ENCODE data around the gene PLA2G15. TPM values are rescaled to one million over a fixed set of nuclear protein-coding genes. Genes with fewer than 3 reads are reported as not detected.

The PLA2G15 gene, protein sequence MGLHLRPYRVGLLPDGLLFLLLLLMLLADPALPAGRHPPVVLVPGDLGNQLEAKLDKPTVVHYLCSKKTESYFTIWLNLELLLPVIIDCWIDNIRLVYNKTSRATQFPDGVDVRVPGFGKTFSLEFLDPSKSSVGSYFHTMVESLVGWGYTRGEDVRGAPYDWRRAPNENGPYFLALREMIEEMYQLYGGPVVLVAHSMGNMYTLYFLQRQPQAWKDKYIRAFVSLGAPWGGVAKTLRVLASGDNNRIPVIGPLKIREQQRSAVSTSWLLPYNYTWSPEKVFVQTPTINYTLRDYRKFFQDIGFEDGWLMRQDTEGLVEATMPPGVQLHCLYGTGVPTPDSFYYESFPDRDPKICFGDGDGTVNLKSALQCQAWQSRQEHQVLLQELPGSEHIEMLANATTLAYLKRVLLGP
- total RNA-seq (8.4 TPM), polyA plus RNA-seq (13.1 TPM)
- long read RNA-seq, donor 1 = 0 reads
- long read RNA-seq, donor 2 = 0 reads
- long read RNA-seq, donor 3, transcript PLA2G15-201 (6 exons, 2,727 nt) = major isoform, 6 of 6 reads
- long read RNA-seq, donor 3, partial matches to known transcripts = 0 of 6 reads
- long read RNA-seq, donor 3, other reads (novel, unspliced or antisense) = 0 of 6 reads
- long read RNA-seq, donor 4, transcript PLA2G15-201 (6 exons, 2,727 nt) = major isoform, 7 of 8 reads
- long read RNA-seq, donor 4, partial matches to known transcripts = 0 of 8 reads
- long read RNA-seq, donor 4, other reads (novel, unspliced or antisense) = 0 of 8 reads
- long read RNA-seq, donor 5, transcript PLA2G15-201 (6 exons, 2,727 nt) = major isoform, 10 of 10 reads
- long read RNA-seq, donor 5, partial matches to known transcripts = 0 of 10 reads
- long read RNA-seq, donor 5, other reads (novel, unspliced or antisense) = 0 of 10 reads
- long read RNA-seq, donor 6, partial matches to known transcripts = 0 of 5 reads
- long read RNA-seq, donor 6, other reads (novel, unspliced or antisense) = 0 of 5 reads
- long read RNA-seq, donor 7, partial matches to known transcripts = 0 of 5 reads
- long read RNA-seq, donor 7, other reads (novel, unspliced or antisense) = 0 of 5 reads
- long read RNA-seq, donor 8, partial matches to known transcripts = 0 of 2 reads
- long read RNA-seq, donor 8, other reads (novel, unspliced or antisense) = 0 of 2 reads
- long read RNA-seq, donor 9, partial matches to known transcripts = 0 of 3 reads
- long read RNA-seq, donor 9, other reads (novel, unspliced or antisense) = 0 of 3 reads
- long read RNA-seq, donor 10, transcript PLA2G15-201 (6 exons, 2,727 nt) = major isoform, 5 of 5 reads
- long read RNA-seq, donor 10, partial matches to known transcripts = 0 of 5 reads
- long read RNA-seq, donor 10, other reads (novel, unspliced or antisense) = 0 of 5 reads

DNA sequence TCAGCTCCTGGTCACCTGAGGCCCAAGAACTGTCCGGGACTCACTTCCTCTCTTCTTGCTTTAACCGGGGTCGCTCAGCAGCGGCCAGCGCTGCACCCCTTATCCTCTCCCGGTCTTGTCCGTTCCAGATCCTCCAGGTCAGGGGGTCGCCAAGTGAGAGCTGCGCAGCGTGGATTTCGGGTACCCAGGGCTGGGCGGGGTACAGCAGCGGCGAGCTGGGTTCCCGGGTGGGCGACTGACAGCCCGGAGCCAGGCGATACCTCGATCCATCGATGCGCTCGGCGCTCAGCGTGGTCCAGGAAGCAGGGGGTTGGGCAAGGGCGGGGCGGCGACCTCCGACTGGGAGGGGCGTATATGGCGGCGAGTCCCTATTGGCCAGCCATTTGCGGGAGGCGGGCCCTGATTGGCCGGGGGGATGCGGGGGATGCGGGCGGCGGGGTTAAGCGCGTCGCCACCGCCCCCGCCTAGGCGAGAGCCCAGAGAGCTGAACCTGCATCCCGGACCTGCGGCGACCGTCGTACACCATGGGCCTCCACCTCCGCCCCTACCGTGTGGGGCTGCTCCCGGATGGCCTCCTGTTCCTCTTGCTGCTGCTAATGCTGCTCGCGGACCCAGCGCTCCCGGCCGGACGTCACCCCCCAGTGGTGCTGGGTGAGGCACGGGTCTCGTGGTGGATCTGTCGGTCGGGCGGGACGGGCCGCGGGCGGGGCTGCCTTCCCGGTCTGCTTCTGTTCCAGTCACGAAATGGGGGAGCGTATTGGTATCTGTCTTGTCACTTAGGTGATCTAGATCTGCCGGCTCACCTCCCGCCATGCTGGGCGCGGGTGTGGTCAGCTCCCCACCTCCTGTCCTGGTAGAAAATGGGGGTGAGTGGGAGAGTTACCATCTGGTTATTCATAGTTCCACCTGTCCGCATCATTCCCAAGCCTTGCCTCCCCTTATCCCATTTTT lies at the start of gene PLA2G15:
TSS of gene PLA2G15 (plus strand) at position 471 of the 951 bp plus-strand sequence. CDS start at position 525, 54 bp downstream.
- Histone ChIP-seq H3K27ac (ENCODE audit: low read depth in 1 of 2, low read length in 1 of 2) (peak within 1 kb of the TSS in 1 of 2 donors; percentile 36), H3K4me3 (ENCODE audit: low read length in 2 of 2) (peak within 1 kb of the TSS; percentile 75 to 89), H3K36me3 (ENCODE audit: control insufficient read depth in 2 of 2, insufficient read depth in 2 of 2, low read length in 1 of 2) (peaks cover 16 to 17% of the 10 kb centered on the region in 2 donors), H3K27me3 (ENCODE audit: control insufficient read depth in 2 of 2, insufficient read depth in 1 of 2, low read length in 1 of 2) (no peaks in the 10 kb centered on the region), H3K9me3 (ENCODE audit: control insufficient read depth in 2 of 2, insufficient read depth in 1 of 2, low read length in 1 of 2) (peaks cover 0 to 1% of the 10 kb centered on the region in 2 donors), H3K4me1 (ENCODE audit: control insufficient read depth in 2 of 2, insufficient read depth in 2 of 2, low read length in 2 of 2) (peaks cover 30 to 44% of the 10 kb centered on the region in 2 donors)
- 2% methylated on average over 75 of the region's 75 CpGs for WGBS
- DNase-seq (ENCODE audit: low read depth in 6 of 9, low spot score in 9 of 9) = peak; percentile 80 to 97 (median 93)

DNA sequence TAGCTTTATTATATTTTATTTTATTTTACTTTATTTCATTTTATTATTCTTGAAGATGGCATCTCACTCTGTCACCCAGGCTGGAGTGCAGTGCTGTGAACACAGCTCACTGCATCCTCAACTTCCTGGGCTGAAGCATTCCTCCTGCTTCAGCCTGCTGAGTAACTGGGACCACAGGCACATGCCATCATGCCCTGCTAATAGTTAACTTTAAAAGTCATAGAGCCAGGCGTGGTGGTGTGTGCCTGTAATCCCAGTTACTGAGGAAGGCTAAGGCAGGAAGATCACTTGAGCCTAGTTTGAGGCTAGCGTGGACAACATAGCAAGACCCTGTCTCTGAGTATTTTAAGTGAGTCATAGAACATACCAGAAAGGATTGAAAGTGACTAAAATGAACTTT lies 47.9 kb upstream of the PLA2G15 start:
- Histone ChIP-seq H3K27me3 (ENCODE audit: control insufficient read depth in 2 of 2, insufficient read depth in 1 of 2, low read length in 1 of 2) (no peaks in the 10 kb centered on the region), H3K36me3 (ENCODE audit: control insufficient read depth in 2 of 2, insufficient read depth in 2 of 2, low read length in 1 of 2) (peaks cover 7 to 48% of the 10 kb centered on the region in 2 donors), H3K4me1 (ENCODE audit: control insufficient read depth in 2 of 2, insufficient read depth in 2 of 2, low read length in 2 of 2) (peaks cover 29 to 82% of the 10 kb centered on the region in 2 donors), H3K27ac (ENCODE audit: low read depth in 1 of 2, low read length in 1 of 2) (peak overlapping the region in 1 of 2 donors; percentile 52), H3K9me3 (ENCODE audit: control insufficient read depth in 2 of 2, insufficient read depth in 1 of 2, low read length in 1 of 2) (no peaks in the 10 kb centered on the region), H3K4me3 (ENCODE audit: low read length in 2 of 2) (no peak overlapping the region)
- no peak for DNase-seq (ENCODE audit: low read depth in 6 of 9, low spot score in 9 of 9)
- 98% methylated on average over 2 of the region's 2 CpGs for WGBS

DNA sequence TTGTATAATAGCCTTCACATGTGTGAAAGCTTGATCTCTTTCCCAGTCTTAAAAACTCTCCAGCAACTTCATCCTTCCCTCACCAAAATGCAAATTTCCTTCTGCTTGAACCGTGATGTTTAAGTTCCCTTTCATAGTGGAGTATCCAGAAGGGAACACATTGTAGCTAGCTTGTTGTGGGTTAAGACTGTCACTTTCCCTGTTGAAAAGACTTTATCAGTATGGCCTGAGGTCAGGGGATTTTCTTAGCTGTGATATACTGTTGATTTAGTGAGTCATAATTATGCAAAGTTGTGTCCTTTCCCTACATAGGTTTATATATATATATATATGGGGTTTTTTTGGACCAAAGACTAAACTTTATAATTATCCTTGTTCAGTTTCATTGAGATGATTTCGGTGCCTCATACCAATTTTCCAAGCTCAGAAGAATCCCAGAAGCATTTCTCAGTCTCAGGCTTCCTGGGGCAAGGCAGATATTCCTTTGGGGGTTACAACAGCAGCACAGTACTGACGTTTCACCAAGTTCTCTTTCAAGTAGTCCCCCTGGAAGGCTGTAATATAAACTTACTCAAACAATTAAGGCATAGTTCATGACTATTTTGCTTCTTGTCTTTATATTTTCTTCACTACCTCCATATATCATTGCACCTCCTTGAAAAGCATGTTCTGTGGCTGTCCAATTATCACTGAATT lies 44.9 kb upstream of the PLA2G15 start:
- no peak overlapping the region for H3K4me3 ChIP-seq (ENCODE audit: low read length in 2 of 2)
- H3K4me1 ChIP-seq (ENCODE audit: control insufficient read depth in 2 of 2, insufficient read depth in 2 of 2, low read length in 2 of 2) = peaks cover 39 to 79% of the 10 kb centered on the region in 2 donors
- H3K9me3 ChIP-seq (ENCODE audit: control insufficient read depth in 2 of 2, insufficient read depth in 1 of 2, low read length in 1 of 2) = no peaks in the 10 kb centered on the region
- DNase-seq (ENCODE audit: low read depth in 6 of 9, low spot score in 9 of 9) = no peak
- 73% methylated on average over 3 of the region's 3 CpGs for WGBS
- no peaks in the 10 kb centered on the region for H3K27me3 ChIP-seq (ENCODE audit: control insufficient read depth in 2 of 2, insufficient read depth in 1 of 2, low read length in 1 of 2)
- peak overlapping the region; percentile 77 to 96 for H3K27ac ChIP-seq (ENCODE audit: low read depth in 1 of 2, low read length in 1 of 2)
- peaks cover 4 to 40% of the 10 kb centered on the region in 2 donors for H3K36me3 ChIP-seq (ENCODE audit: control insufficient read depth in 2 of 2, insufficient read depth in 2 of 2, low read length in 1 of 2)

DNA sequence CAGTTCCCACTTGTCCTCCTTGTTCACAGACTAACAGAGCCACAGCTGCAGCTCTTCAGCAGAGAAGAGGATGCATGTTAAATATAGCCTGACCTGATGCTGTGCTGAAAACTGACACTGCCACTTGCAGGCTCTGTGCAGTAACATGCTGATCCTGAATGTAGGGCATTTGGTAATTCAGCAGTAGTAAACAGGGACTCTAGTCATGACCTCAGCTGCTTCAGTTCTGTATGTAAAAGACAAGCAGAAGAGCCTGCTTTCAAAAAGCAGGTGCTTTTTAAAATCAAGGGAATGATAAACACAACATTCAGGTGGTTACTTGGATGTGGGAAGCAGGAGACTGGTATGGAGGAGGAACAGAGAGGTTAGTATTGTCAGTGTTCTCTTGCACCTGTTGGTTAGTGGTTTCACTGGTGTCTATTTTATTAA lies 43.1 kb upstream of the PLA2G15 start:
- Histone ChIP-seq H3K9me3 (ENCODE audit: control insufficient read depth in 2 of 2, insufficient read depth in 1 of 2, low read length in 1 of 2) (no peaks in the 10 kb centered on the region), H3K4me3 (ENCODE audit: low read length in 2 of 2) (no peak overlapping the region), H3K4me1 (ENCODE audit: control insufficient read depth in 2 of 2, insufficient read depth in 2 of 2, low read length in 2 of 2) (peaks cover 41 to 73% of the 10 kb centered on the region in 2 donors), H3K36me3 (ENCODE audit: control insufficient read depth in 2 of 2, insufficient read depth in 2 of 2, low read length in 1 of 2) (peaks cover 4 to 39% of the 10 kb centered on the region in 2 donors), H3K27me3 (ENCODE audit: control insufficient read depth in 2 of 2, insufficient read depth in 1 of 2, low read length in 1 of 2) (no peaks in the 10 kb centered on the region), H3K27ac (ENCODE audit: low read depth in 1 of 2, low read length in 1 of 2) (peak overlapping the region; percentile 68 to 96)
- DNase-seq (ENCODE audit: low read depth in 6 of 9, low spot score in 9 of 9) = peak; percentile 73 to 93 (median 86)

DNA sequence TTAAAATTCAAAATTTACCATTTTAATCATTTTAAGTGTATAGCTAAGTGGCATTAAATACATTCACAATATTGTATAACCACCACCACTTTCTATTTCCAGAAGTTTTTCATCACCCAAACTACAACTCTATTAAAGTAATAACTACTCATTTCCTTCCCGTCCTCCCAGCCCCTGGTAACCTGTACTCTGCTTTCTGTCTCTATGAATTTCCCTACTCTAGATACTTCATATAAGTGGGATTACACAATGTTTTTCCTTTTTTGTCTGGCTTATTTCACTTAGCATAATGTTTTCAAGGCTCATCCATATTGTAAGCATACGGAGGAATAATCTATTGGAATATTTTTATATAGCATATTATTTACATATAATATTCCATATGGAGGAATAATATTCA lies 38.9 kb upstream of the PLA2G15 start:
- Histone ChIP-seq H3K27me3 (ENCODE audit: control insufficient read depth in 2 of 2, insufficient read depth in 1 of 2, low read length in 1 of 2) (no peaks in the 10 kb centered on the region), H3K27ac (ENCODE audit: low read depth in 1 of 2, low read length in 1 of 2) (peak overlapping the region in 1 of 2 donors; percentile 96), H3K4me1 (ENCODE audit: control insufficient read depth in 2 of 2, insufficient read depth in 2 of 2, low read length in 2 of 2) (peaks cover 35 to 75% of the 10 kb centered on the region in 2 donors), H3K4me3 (ENCODE audit: low read length in 2 of 2) (no peak overlapping the region), H3K36me3 (ENCODE audit: control insufficient read depth in 2 of 2, insufficient read depth in 2 of 2, low read length in 1 of 2) (peaks cover 17 to 53% of the 10 kb centered on the region in 2 donors), H3K9me3 (ENCODE audit: control insufficient read depth in 2 of 2, insufficient read depth in 1 of 2, low read length in 1 of 2) (no peaks in the 10 kb centered on the region)
- 94% methylated on average over 2 of the region's 2 CpGs for WGBS
- DNase-seq (ENCODE audit: low read depth in 6 of 9, low spot score in 9 of 9) = no peak

DNA sequence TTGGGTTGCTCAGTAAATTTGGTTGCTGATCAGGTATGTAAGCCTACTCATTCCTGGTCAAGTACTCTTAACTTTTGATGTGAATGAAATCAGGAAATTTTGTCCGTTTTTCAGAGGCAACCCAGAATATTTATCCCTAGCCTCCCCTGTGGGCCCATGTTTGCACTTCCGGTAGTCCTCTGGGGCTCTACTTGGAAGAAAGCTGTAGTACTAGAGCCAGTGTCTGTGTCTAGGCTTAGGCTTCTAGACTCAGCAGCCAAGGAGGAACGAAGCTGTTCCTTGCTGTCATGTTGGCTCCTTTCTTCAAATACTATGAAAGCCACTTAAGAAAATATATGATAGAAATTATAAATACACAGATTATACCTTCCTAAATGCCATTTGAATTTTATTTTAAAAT lies 30.4 kb upstream of the PLA2G15 start:
- 95% methylated on average over 3 of the region's 3 CpGs for WGBS
- no peak for DNase-seq (ENCODE audit: low read depth in 6 of 9, low spot score in 9 of 9)
- Histone ChIP-seq H3K9me3 (ENCODE audit: control insufficient read depth in 2 of 2, insufficient read depth in 1 of 2, low read length in 1 of 2) (no peaks in the 10 kb centered on the region), H3K4me3 (ENCODE audit: low read length in 2 of 2) (no peak overlapping the region), H3K36me3 (ENCODE audit: control insufficient read depth in 2 of 2, insufficient read depth in 2 of 2, low read length in 1 of 2) (peaks cover 5 to 56% of the 10 kb centered on the region in 2 donors), H3K27me3 (ENCODE audit: control insufficient read depth in 2 of 2, insufficient read depth in 1 of 2, low read length in 1 of 2) (no peaks in the 10 kb centered on the region), H3K4me1 (ENCODE audit: control insufficient read depth in 2 of 2, insufficient read depth in 2 of 2, low read length in 2 of 2) (peaks cover 35 to 70% of the 10 kb centered on the region in 2 donors), H3K27ac (ENCODE audit: low read depth in 1 of 2, low read length in 1 of 2) (peak overlapping the region; percentile 54 to 59)

DNA sequence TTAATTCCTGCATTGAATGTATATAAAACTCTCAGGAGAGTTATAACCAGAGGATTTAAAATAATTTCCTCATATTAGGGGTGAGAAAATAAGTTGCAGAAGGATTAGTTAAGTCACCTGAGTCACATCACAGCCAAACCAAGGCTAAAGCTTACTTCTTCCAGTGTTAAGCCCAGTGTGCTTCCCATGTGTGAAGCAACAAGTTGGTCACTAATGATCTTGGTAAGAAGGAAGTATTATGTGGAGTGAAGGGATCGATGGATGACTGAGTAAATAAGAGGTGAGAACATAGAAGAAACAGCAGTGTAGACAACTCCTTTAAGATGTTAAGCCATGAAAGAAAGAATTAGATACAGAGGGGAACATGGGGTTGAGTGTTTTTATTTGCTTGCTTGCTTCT lies 29.9 kb upstream of the PLA2G15 start:
- Histone ChIP-seq H3K27ac (ENCODE audit: low read depth in 1 of 2, low read length in 1 of 2) (peak overlapping the region; percentile 2 to 46), H3K9me3 (ENCODE audit: control insufficient read depth in 2 of 2, insufficient read depth in 1 of 2, low read length in 1 of 2) (no peaks in the 10 kb centered on the region), H3K4me1 (ENCODE audit: control insufficient read depth in 2 of 2, insufficient read depth in 2 of 2, low read length in 2 of 2) (peaks cover 38 to 71% of the 10 kb centered on the region in 2 donors), H3K36me3 (ENCODE audit: control insufficient read depth in 2 of 2, insufficient read depth in 2 of 2, low read length in 1 of 2) (peaks cover 3 to 59% of the 10 kb centered on the region in 2 donors), H3K27me3 (ENCODE audit: control insufficient read depth in 2 of 2, insufficient read depth in 1 of 2, low read length in 1 of 2) (no peaks in the 10 kb centered on the region), H3K4me3 (ENCODE audit: low read length in 2 of 2) (no peak overlapping the region)
- WGBS = 100% methylated on average over 1 of the region's 1 CpG
- DNase-seq (ENCODE audit: low read depth in 6 of 9, low spot score in 9 of 9) = no peak

All from thymus (tissue), 14 donors.